HPDE6-E6E7 (cell line): Measurements from ENCODE around the gene TOR2A.

Experiments used
- DNase-seq: peaks from one replicate; pipeline ENCODE4 v3.0.0; 2011; ENCODE audit warnings: missing footprints; ENCODE audit errors: extremely low spot score

TOR2A gene

DNA sequence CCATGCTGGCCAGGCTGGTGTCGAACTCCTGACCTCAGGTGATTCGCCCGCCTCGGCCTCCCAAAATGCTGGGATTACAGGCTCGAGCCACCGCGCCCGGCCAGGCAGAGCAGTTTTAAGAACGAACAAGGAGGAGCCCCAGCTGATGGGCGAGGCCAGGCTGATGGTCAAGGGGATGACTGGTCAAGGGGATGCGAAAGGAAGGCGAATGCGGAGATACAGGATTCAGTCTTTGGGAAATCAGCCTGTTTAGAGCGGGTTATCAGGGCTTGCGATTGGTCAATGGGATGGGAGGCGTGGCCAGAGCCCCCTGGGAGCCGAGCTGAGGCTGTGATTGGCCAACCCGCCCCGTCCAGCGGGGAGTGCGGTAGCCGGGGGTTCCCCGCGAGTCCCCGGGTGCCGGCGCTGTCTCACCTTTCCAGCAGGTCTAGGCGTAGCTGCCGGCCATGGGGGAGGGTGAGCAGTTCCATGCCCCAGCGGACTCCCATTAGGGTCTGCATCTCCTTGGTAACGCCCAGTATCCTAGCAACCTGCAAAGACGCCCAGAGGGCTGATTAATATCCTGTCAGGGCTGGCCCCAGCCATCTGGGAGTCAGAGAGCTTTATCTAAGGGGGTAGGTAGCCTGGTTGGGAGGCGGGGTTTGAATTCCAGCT is 7.5 kb upstream of the TOR2A start:
- DNase-seq, result peak; percentile 26

DNA sequence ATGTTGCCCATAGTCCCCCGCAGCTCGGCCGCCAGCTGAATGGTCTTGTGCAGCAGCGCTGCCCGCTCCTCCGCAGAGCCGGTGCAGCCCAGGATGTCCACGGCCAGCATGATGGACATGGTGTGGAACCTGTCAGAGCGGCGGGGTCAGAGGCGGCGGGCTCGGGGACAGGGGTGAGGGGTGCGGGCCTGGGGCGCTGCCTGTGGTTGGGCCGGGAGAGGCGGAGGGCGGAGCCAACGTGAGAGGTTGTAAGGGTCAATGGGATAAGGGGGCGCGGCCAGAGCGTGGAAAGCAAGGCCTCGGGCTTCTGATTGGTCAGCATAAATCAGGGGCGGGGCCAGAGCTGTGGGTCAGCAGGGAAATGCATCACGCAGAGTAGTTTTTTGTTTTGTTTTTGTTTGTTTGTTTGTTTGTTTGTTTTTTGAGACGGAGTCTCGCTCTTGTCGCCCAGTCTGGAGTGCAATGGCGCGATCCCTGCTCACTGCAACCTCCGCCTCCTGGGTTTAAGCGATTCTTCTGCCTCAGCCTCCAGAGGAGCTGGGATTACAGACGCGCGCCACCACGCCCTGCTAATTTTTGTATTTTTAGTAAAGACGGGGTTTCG is 6.8 kb upstream of the TOR2A start:
- DNase-seq, result no peak

DNA sequence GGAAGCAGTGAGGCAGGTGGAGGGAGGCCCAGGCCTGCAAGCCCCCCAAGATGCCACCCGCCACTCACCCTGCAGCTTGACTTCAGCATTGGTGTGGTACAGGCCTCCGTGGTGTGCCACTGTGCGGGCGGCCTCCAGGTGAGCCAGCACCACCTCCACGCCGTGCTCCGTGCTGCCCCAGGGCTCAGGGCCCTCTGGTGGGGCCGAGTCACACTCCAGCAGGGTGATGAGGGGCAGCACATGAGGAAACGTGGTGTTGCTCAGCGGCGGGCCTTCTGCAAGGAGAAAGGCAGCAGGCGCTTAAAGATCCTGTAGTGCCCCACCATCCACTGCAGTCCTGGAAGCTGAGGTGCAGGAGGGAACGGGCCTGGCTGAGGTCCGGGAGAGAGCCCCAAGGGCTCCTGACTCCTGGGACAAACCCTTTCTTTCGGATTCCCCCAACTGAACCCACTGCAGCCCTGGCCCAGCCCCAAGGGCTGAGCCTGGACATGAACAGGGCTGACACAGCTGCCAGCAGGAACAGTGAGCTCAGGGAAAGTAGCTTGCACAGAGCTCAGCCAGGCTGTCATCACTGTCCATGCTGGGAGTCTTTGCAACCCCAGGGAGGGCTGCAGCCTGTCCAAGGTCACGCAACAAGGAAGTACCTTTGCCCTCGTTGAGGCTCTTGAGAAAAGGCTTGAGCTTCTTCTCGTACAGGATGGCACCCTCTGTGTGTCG is 4.7 kb upstream of the TOR2A start:
- DNase-seq, result no peak

DNA sequence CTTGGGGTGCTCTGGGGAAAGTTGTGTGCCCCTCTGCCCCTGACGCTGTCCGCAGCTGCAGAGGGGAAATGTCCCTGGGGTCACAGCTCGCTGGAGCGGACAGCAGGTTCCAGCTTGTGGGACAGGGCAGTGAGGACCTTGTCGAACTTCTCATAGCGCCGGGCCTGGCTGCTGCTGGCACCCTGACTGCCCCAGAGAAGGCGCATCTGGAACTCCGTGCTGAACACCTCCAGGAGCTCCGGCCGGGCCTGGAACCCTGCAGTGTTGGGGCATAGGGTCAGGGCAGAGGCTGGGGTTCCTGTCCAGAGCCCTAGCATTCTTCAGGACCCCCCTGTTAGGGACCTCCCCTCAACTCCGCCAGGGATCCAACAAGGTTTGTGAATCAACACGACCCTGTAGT is 3.6 kb upstream of the TOR2A start:
- no peak for DNase-seq

DNA sequence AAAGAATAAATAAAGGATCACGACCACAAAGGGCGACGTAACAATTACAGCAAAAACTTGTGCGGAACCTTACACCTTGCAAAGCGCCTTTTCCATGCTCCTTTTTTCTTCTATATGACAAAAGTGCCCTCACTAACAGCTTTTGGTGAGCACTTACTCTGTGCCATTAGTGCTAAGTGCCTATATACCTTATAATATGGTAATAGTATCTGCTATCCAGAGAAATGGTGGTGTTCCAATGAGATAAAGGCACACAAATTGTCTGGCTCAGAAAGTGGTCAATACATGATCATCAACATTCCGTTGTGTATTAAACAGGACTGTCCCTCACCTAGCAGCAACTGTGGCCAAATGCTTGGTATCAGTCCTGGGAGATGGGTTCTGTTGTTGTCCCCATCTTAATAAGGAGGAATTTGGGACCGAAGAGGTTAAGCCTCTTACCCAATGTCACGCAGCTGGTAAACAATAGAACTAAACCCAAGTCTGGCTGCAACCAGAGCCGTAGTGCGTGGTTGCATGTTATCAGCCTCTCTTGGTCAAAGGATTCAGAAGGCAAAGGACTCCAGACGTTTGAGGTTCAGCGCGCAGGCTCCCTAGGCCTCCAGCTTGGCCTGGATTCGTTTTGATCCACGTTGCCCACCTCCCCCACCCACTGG is 564 bp upstream of the TOR2A start:
- no peak for DNase-seq

DNA sequence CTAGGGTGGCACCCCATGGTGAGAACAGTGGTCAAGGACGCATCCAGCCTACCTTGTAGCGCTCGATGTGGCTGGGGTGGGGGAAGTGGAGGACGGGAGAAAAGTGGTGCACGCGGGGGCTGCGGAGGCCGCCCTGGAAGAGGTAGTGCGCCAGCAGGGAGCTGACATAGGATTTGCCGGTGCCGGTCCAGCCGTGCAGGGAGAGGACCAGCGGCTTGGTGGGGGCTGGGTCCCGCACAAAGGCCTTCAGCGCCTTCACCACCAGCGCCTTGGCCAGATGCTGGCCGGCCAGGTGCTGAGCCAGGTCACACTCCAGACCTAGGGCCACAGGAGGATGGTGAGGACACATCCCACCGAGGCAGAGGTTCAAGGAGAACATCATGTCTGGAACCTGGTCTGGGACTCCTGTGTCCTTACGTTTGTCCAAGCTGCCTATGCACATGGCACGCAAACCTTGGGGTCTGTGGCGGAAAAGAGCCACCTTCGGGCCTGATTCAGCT is 797 bp downstream of the TOR2A start:
- DNase-seq, result no peak

DNA sequence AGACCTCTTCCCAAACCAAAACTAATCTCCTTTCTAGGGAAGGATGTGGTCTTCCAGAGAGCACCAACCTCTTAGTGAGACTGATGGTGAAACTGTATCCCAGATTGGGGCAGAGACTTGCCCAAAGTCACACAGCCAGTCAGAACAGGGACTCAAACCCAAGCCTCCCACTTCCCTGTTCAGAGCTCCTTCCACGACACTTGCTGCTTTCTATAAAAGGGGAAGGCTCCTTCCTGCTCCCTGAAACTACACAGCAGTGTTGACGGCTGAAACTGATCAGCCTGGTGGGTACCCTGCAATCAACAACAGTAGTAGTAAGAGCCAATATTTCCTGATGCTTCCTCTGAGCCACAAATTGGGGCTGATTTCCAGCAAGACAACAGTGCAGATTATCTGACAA is 1.5 kb downstream of the TOR2A start:
- DNase-seq, result no peak

DNA sequence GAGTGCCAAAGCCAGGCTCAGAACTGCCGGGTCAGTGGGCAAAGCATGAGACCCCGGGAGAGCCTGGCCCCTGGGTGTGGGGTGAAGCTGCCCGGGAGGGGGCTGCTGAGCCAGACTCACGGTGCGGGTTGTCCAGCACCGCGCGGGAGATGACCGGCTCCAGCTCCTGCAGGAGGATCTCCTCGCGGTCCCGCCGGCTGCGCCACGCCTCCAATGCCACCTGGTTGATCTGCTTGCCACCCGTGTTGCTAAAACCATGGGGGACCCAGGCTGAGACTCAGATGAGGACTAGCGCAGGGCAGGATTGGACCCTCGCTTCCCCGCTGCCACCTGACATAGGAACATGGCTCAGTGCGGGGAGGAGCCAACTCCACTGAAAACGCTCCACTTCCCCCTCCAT is 2.6 kb downstream of the TOR2A start:
- no peak for DNase-seq

DNA sequence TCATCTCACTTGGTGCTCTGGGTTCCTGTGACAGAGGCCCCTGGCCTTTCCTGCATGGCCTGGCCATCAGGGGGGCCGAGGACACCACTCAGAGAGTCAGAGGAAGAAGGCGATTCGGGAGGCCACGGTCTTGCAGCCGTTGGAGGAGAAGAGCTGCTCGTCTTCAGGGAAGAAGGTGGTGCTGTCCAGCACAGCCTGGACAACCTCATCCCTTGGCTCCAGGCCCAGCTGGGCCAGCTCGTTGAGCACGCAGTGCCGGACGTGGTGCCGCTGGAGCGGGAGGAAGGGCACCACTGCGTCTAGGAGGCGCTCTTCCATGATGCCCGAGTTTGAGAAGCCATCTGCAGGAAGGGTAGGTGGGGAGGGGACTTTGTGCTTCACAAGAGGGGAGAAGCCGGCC is 3.2 kb downstream of the TOR2A start:
- no peak for DNase-seq

DNA sequence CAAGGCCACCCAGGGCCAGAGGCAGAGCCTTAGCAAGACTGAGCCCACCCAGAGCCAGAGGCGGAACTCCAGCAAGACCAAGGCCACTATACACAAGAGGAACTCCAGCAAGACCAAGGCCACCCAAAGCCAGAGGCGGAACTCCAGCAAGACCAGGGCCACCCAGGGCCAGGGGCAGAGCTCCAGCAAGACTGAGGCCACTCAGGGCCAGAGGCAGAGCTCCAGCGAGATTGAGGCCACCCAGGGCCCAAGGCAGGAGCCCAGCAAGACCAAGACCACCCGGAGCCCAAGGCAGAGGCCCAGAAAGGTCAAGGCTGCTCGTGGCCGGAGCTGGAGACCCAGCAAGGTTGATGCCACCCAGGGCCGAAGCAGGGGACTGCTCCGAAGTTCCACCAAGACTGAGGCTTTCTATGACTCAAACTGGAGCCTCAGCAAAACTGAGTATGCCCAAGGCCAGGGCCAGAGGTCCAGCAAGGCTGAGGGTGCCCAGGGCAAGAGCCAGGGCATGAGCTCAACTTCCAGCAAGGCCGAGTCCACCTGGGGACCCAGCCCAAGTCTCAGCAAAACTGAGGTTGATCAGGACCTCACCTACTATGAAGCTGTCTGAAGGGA is 4.2 kb downstream of the TOR2A start:
- no peak for DNase-seq

DNA sequence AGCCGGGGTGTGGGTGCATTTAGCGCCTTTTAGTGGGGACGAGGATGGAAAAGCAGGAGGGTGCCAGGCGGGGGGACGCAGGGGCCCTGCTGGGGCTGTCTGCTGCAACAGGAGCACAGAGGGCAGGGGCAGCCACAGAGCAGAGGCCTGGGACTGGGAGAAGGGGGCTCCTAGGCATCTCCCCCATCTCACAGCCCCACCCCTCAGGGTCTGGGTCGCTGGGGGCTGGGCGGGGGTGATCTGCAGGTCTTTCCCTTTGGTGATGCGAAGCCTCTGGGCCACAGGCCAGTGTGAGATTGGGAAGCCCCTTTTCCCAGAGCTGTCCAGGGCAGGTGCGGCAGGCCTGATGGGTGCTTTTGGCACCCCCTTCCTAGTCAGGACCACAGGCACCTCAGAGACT is 4.8 kb downstream of the TOR2A start:
- no peak for DNase-seq

DNA sequence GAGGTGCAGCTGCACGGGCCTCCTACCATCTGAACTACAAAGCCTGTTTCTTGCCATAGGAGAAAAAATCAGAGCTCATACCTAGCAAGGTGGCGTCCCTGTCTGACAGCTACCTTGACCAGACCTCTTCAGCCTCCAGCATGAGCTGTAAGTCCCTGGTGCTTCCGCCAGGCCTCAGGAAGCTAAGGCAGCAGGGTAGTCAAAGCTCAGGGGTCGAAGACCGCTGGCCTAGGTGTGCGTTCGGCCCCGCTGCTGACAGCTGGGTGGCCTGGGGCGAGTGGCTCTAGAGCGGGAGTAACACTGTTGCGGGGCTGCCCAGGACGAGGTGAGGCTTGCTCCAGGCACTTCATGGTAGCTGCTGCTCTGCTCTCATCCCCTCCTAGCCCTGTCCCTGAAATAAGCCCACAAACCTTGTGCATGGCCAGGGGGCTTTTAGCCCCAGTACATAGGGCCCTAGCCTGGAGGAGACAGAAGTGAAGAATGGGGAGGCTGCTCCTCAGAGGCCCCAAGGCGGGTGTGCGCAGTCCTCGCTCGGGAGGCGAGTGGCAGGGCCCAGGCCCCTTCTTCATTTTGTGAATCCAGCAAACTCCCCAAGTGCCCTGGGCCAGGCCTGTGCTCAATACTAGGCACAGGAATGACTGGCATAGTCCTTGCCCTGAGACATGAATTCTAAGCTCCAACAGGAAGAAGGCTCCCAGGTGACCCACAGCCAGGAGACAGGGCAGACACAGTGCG is 5.4 kb downstream of the TOR2A start:
- no peak for DNase-seq

DNA sequence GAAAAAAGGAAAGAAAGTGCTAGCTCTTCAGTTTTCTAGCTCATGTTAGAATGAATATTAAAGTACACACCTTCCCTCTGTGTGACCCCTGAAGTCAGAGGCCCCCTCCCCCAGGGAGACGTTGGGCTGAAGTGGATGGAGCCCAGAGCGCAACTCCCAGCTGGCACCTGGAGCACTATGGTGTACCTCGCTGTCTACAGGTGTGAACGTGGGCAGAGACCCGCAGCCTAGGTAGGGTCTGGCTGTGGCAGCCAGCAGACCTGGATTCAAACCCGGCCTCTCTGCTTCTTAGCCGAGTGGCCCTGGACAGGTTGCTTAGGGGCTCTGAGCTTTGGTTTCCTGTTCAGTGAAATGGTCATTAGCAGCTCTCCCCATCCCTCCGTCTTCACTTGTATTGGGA is 6.3 kb downstream of the TOR2A start:
- no peak for DNase-seq

DNA sequence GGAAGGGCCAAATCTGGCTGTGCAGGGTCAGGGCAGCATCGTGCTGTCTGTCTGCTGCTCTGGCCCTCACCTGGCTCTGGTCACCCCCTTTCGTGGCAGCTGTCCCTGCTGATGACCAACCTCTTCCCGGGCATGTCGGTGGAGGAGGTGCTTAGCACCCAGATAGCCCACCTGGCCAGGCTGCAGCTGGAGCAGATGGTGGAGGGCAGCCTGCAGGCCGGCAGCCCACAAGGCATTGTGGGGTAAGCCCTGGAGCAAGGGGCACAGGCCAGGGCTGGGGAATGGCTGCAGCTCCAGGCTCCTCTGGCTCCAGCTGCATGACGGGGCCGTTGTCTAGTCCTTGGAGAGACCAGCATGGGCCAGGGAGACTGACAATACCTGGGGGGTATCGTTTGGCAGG is 8.2 kb downstream of the TOR2A start:
- DNase-seq, result no peak

DNA sequence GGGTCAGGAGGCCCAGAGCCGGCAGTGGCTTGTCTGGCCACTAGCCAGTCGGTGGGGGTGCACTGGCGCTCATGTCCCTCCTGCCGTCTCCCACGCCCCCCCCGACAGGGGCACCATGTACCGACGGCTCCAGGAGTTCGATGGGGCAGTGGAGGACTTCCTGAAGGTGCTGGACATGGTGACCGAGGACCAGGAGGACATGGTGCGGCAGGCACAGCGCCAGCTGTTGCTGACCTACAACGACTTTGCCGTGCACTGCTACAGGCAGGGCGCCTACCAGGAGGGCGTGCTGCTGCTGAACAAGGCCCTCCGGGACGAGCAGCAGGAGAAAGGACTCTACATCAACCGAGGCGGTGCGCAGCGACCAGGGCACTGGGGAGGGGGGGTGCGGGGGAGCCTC is 11.1 kb downstream of the TOR2A start:
- DNase-seq, result no peak

DNA sequence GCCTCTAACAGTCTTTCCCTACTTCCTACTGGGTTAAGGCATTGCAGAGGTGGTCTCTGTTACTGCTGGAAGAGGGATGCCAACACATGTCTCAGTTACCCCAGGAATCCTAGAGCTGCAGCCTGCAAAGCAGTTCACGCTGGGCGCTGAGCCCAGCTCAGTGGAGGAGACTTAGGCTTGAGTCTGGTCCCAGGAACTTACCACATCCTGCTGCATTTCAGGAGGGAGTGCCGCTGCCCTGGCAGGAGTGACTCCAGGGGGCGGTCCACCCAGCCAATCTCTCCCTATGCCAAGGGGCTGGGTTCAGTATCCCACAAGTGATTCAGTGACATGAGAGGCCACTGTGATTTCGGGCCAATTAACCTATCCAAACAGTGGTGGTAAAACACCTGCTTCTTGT is 11.7 kb downstream of the TOR2A start:
- no peak for DNase-seq

DNA sequence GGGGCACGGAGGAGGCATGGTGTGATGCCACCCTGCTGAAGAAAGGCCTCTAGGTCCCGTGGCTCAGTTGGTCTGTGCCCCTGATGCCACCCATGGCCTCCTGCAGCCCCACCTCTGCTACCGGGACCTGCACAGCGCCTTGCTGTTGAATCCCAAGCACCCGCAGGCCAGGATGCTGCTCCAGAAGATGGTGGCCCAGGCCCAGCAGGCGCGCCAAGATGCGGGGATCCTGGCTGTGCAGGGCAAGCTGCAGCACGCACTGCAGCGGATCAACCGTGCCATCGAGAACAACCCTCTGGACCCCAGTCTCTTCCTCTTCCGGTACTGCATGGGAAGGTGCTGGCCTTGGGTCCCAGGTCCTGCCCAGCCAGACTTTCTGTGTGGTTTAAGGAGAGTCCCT is 12.1 kb downstream of the TOR2A start:
- no peak for DNase-seq

DNA sequence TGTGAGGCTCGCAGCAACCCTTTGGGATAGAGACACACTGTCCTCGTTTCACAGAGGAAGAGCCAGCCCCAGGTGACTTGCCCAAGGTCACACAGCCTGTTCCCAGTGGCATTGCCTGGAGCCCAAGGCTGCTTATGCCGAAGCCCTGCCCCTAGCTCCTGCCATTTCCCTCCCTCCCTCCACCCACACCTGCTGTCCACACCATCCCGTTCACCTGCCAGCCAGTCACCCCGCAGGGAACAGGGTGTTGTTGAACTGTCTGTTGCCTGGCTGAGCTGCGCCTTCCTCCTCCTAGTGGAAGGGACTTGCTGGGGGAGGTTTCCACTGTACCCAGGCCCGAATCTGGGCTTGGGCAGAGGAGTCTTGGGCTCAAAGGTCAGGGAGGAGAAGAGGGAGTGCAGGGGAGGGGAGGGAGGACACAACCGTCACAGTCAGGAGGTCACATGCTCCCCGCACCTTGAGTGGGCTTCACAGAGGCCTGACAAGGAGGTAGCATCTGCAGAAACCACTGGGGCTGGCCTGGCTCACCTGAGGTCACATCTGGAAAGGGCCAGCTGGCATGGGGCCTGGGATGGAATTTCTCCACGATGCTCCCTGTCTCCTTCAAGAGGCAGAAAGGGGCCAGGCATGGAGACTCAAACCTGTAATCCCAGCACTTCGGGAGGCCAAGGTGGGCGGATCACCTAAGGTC is 12.9 kb downstream of the TOR2A start:
- no peak for DNase-seq

DNA sequence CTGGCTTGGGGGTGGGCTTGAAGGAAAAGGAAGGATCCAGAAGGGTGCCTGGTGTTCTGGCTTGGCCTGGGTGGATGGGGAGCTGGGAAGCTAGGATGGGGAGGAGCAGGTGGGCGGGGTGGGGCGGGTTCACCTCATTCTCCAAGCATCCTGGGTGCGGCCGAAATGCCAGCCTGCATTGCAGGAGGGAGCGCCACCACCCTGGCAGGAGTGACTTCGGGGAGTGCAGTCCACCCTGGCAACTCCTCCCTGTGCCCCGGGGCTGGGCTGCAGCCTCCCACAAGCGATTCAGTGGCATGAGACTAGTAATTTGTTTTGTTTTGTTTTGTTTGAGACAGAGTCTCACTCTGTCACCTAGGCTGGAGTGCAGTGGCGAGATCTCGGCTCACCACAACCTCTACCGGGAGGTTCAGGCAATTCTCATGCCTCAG is 13.7 kb downstream of the TOR2A start:
- DNase-seq, result no peak

DNA sequence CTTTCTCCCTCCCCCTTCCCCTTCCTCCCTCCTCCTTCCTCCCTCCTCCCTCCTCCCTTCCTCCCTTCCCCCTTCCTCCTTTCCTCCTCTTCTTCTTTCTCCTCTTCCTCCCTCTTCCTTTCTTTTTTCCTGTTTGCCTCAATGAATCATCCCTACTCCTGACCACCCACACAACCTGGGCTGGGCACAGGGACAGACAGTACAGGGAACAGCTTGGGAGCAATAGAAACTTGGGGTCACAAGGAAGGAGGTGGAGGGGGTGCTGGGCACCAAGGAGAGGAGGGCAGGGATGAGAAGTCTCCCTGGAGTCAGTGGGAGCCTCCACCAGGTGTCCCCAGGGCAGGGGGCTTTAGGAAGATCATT is 14.2 kb downstream of the TOR2A start:
- DNase-seq, result no peak
